ENCODE data around the gene TBC1D20.
A peak's percentile ranks its signal among the peaks of the same experiment; 100 is the strongest.

TBC1D20 gene

DNA sequence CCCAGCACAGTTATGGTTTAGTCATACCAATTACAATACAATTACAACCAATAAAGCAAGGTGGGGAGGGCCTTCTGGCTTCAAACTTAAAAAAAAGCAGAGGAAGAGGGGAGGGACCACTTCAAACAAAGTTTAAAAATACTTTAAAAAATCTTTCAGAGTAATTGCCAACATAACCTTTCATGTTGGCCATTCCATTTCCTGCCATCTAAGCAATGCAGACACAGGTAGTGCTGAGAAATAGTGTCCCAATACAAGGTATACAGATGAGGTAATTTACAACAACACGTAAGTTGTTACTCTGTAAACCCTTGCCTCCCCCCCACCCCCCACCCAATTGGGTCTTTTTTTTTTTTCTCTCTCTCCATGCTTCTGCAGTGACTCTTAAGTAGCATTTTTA, 18.8 kb upstream of the TBC1D20 start:
- H3K27ac ChIP-seq (ENCODE audit: low read length): no peak overlapping the region
- TF ChIP-seq EZH2phosphoT487 (IDR thresholded peaks at IDR 0.05; ENCODE audit: low read depth): no peak
- TF ChIP-seq, protein P1, sequence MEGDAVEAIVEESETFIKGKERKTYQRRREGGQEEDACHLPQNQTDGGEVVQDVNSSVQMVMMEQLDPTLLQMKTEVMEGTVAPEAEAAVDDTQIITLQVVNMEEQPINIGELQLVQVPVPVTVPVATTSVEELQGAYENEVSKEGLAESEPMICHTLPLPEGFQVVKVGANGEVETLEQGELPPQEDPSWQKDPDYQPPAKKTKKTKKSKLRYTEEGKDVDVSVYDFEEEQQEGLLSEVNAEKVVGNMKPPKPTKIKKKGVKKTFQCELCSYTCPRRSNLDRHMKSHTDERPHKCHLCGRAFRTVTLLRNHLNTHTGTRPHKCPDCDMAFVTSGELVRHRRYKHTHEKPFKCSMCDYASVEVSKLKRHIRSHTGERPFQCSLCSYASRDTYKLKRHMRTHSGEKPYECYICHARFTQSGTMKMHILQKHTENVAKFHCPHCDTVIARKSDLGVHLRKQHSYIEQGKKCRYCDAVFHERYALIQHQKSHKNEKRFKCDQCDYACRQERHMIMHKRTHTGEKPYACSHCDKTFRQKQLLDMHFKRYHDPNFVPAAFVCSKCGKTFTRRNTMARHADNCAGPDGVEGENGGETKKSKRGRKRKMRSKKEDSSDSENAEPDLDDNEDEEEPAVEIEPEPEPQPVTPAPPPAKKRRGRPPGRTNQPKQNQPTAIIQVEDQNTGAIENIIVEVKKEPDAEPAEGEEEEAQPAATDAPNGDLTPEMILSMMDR (IDR thresholded peaks at IDR 0.05; ENCODE audit: low read depth, low read length): no peak
- no peak overlapping the region for H3K4me2 ChIP-seq (ENCODE audit: low read length)
- H3K9me3 ChIP-seq (ENCODE audit: insufficient read depth, low read length): no peaks in the 10 kb centered on the region
- no peaks in the 10 kb centered on the region for H3K27me3 ChIP-seq (ENCODE audit: low read depth, low read length)
- no peaks in the 10 kb centered on the region for H3K79me2 ChIP-seq (ENCODE audit: low read length)
- H3K9ac ChIP-seq (ENCODE audit: low read length): no peak overlapping the region
- peaks cover 62% of the 10 kb centered on the region for H3K36me3 ChIP-seq (replicated peaks; ENCODE audit: low read depth, low read length)
- H3K4me1 ChIP-seq (ENCODE audit: low read length): no peaks in the 10 kb centered on the region
- peaks cover 4% of the 10 kb centered on the region for H4K20me1 ChIP-seq (ENCODE audit: insufficient read depth, low read length)
- no peak overlapping the region for H2AFZ ChIP-seq (ENCODE audit: low read depth, low read length)
- no peak overlapping the region for H3K4me3 ChIP-seq (ENCODE audit: low read length)

DNA sequence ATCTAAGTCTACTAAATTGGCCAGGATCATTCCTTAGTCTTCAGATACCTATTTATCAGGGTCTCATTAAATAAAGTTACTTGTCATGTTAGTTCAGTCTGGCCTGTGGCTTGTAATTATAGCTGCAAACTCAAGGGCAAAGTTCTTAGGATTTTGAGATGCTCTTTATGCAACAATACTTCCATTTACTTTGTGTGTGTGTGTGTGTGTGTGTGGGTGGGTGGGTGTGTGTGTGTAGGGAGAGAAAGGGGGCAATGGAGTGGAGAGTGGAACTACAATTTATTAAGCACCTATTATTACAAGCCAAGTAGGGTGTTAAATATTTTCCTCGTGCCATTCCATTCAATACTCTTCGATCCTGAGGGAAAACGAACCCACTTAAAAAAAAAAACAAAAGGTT, 17.7 kb upstream of the TBC1D20 start:
- H4K20me1 ChIP-seq (ENCODE audit: insufficient read depth, low read length): peaks cover 4% of the 10 kb centered on the region
- no peak overlapping the region for H3K4me3 ChIP-seq (ENCODE audit: low read length)
- no peak overlapping the region for H2AFZ ChIP-seq (ENCODE audit: low read depth, low read length)
- peaks cover 59% of the 10 kb centered on the region for H3K36me3 ChIP-seq (replicated peaks; ENCODE audit: low read depth, low read length)
- H3K27me3 ChIP-seq (ENCODE audit: low read depth, low read length): no peaks in the 10 kb centered on the region
- TF ChIP-seq EZH2phosphoT487 (IDR thresholded peaks at IDR 0.05; ENCODE audit: low read depth): no peak
- TF ChIP-seq, protein P1 (IDR thresholded peaks at IDR 0.05; ENCODE audit: low read depth, low read length): no peak
- no peak overlapping the region for H3K27ac ChIP-seq (ENCODE audit: low read length)
- no peak overlapping the region for H3K4me2 ChIP-seq (ENCODE audit: low read length)
- H3K9me3 ChIP-seq (ENCODE audit: insufficient read depth, low read length): no peaks in the 10 kb centered on the region
- no peaks in the 10 kb centered on the region for H3K79me2 ChIP-seq (ENCODE audit: low read length)
- no peaks in the 10 kb centered on the region for H3K4me1 ChIP-seq (ENCODE audit: low read length)
- no peak overlapping the region for H3K9ac ChIP-seq (ENCODE audit: low read length)

DNA sequence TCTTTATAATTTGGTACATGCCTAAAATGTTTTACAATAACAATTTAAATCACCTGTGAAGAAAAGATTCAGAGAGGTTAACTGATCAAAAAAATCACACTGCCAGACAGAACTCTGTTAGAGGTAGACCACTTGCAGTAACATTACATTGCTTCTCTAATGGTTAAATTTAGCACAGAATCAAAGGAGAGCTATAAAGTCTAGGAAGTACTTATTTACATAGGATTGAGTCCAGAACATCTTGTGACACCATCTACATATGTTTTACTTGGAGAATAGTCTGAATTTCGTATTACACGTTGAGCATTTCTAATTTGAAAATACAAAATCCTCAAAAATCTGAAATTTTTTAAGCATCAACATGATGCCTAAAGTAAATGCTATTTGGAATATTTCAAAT, 17.2 kb upstream of the TBC1D20 start:
- Histone ChIP-seq H3K4me2 (ENCODE audit: low read length) (no peak overlapping the region), H4K20me1 (ENCODE audit: insufficient read depth, low read length) (peaks cover 4% of the 10 kb centered on the region), H2AFZ (ENCODE audit: low read depth, low read length) (no peak overlapping the region), H3K4me3 (ENCODE audit: low read length) (no peak overlapping the region), H3K27me3 (ENCODE audit: low read depth, low read length) (no peaks in the 10 kb centered on the region), H3K36me3 (replicated peaks; ENCODE audit: low read depth, low read length) (peaks cover 58% of the 10 kb centered on the region), H3K4me1 (ENCODE audit: low read length) (no peaks in the 10 kb centered on the region), H3K27ac (ENCODE audit: low read length) (no peak overlapping the region), H3K9ac (ENCODE audit: low read length) (no peak overlapping the region), H3K79me2 (ENCODE audit: low read length) (no peaks in the 10 kb centered on the region), H3K9me3 (ENCODE audit: insufficient read depth, low read length) (no peaks in the 10 kb centered on the region)
- no peak for TF ChIP-seq EZH2phosphoT487 (IDR thresholded peaks at IDR 0.05; ENCODE audit: low read depth)
- TF ChIP-seq, protein P1 (IDR thresholded peaks at IDR 0.05; ENCODE audit: low read depth, low read length): no peak

DNA sequence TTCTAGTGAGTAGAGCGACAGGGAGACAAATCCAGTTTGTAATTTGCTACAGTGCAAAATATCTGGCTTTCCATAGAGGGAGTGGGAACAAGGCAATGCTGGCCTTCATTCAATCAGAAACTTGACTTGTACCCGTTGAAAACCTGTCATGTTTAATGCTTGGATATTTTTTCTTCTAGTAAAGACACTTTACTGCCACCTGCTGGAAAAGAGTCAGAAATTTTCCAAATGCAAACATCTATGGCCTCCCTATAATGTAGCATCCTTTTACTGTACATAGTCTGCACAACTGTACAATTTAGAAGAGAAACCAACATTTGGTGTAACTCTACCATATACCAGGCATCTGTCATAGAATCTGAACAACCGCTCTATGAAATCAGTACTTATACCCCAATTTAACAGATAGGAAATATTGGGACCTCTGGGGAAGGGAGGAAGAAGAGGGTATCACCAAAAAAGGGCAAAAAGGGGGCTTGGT, 16.7 kb upstream of the TBC1D20 start:
- Histone ChIP-seq H2AFZ (ENCODE audit: low read depth, low read length) (no peak overlapping the region), H3K36me3 (replicated peaks; ENCODE audit: low read depth, low read length) (peaks cover 57% of the 10 kb centered on the region), H3K9me3 (ENCODE audit: insufficient read depth, low read length) (no peaks in the 10 kb centered on the region), H4K20me1 (ENCODE audit: insufficient read depth, low read length) (peaks cover 4% of the 10 kb centered on the region; the same call in 1 of the 2 replicates), H3K9ac (ENCODE audit: low read length) (no peak overlapping the region), H3K4me1 (ENCODE audit: low read length) (no peaks in the 10 kb centered on the region), H3K79me2 (ENCODE audit: low read length) (no peaks in the 10 kb centered on the region), H3K27me3 (ENCODE audit: low read depth, low read length) (no peaks in the 10 kb centered on the region), H3K4me3 (ENCODE audit: low read length) (no peak overlapping the region), H3K4me2 (ENCODE audit: low read length) (no peak overlapping the region), H3K27ac (ENCODE audit: low read length) (no peak overlapping the region)
- TF ChIP-seq, protein P1 (IDR thresholded peaks at IDR 0.05; ENCODE audit: low read depth, low read length): peak; percentile 76
- no peak for TF ChIP-seq EZH2phosphoT487 (IDR thresholded peaks at IDR 0.05; ENCODE audit: low read depth)
